ENCODE measurements around the gene P3H2.

The P3H2 gene

GRCh38 chr3:190044974-190045373, 75.7 kb downstream of the P3H2 start:
- H3K4me3 ChIP-seq (ENCODE audit: low read depth, low read length): no peak overlapping the region
- no peak for DNase-seq (ENCODE audit: low read depth)
- TF ChIP-seq CTCF (IDR thresholded peaks at IDR 0.05; ENCODE audit: low read depth, low read length): no peak
- no peak for TF ChIP-seq MYC (IDR thresholded peaks at IDR 0.05; ENCODE audit: low read depth, low read length)
- TF ChIP-seq MAX (IDR thresholded peaks at IDR 0.05; ENCODE audit: low read depth, low read length): no peak
- TF ChIP-seq POLR2A (IDR thresholded peaks at IDR 0.05; ENCODE audit: extremely low read depth, insufficient read length): no peak

GRCh38 chr3:190044142-190044541, 76.6 kb downstream of the P3H2 start:
- H3K4me3 ChIP-seq (ENCODE audit: low read depth, low read length): no peak overlapping the region
- DNase-seq (ENCODE audit: low read depth): no peak
- TF ChIP-seq CTCF (IDR thresholded peaks at IDR 0.05; ENCODE audit: low read depth, low read length): no peak
- TF ChIP-seq MYC (IDR thresholded peaks at IDR 0.05; ENCODE audit: low read depth, low read length): no peak
- no peak for TF ChIP-seq MAX (IDR thresholded peaks at IDR 0.05; ENCODE audit: low read depth, low read length)
- TF ChIP-seq POLR2A (IDR thresholded peaks at IDR 0.05; ENCODE audit: extremely low read depth, insufficient read length): no peak

- TF ChIP-seq MYC (IDR thresholded peaks at IDR 0.05; ENCODE audit: low read depth, low read length): no peak
- TF ChIP-seq POLR2A (IDR thresholded peaks at IDR 0.05; ENCODE audit: extremely low read depth, insufficient read length): no peak
- TF ChIP-seq CTCF (IDR thresholded peaks at IDR 0.05; ENCODE audit: low read depth, low read length): no peak
- no peak for TF ChIP-seq MAX (IDR thresholded peaks at IDR 0.05; ENCODE audit: low read depth, low read length)
- DNase-seq (ENCODE audit: low read depth): no peak
- H3K4me3 ChIP-seq (ENCODE audit: low read depth, low read length): no peak overlapping the region
Observed at GRCh38 chr3:190043741-190044140, 77.0 kb downstream of the P3H2 start.

- DNase-seq (ENCODE audit: low read depth): no peak
- H3K4me3 ChIP-seq (ENCODE audit: low read depth, low read length): no peak overlapping the region
- no peak for TF ChIP-seq CTCF (IDR thresholded peaks at IDR 0.05; ENCODE audit: low read depth, low read length)
- TF ChIP-seq POLR2A (IDR thresholded peaks at IDR 0.05; ENCODE audit: extremely low read depth, insufficient read length): no peak
- TF ChIP-seq MAX (IDR thresholded peaks at IDR 0.05; ENCODE audit: low read depth, low read length): no peak
- no peak for TF ChIP-seq MYC (IDR thresholded peaks at IDR 0.05; ENCODE audit: low read depth, low read length)
Observed at GRCh38 chr3:190042558-190042957, 78.1 kb downstream of the P3H2 start.

GRCh38 chr3:190041333-190042041, 79.2 kb downstream of the P3H2 start:
- TF ChIP-seq CTCF (IDR thresholded peaks at IDR 0.05; ENCODE audit: low read depth, low read length) (no peak), MYC (IDR thresholded peaks at IDR 0.05; ENCODE audit: low read depth, low read length) (no peak), MAX (IDR thresholded peaks at IDR 0.05; ENCODE audit: low read depth, low read length) (no peak), POLR2A (IDR thresholded peaks at IDR 0.05; ENCODE audit: extremely low read depth, insufficient read length) (no peak)
- DNase-seq (ENCODE audit: low read depth): no peak
- H3K4me3 ChIP-seq (ENCODE audit: low read depth, low read length): no peak overlapping the region

All from NB4 (cell line).